GM12891 (cell line): Measurements from ENCODE around the gene TRAF3.

Experiments used
- POLR2A ChIP-seq: IDR thresholded peaks from 2 replicates; pipeline ENCODE4 v1.6.1; 2011; ENCODE audit warnings: low read depth, low read length, control low read depth
- POLR2AphosphoS5 ChIP-seq: IDR thresholded peaks from 2 replicates; pipeline ENCODE4 v1.6.1; 2011; ENCODE audit warnings: low read depth, low read length, control low read depth

DNA sequence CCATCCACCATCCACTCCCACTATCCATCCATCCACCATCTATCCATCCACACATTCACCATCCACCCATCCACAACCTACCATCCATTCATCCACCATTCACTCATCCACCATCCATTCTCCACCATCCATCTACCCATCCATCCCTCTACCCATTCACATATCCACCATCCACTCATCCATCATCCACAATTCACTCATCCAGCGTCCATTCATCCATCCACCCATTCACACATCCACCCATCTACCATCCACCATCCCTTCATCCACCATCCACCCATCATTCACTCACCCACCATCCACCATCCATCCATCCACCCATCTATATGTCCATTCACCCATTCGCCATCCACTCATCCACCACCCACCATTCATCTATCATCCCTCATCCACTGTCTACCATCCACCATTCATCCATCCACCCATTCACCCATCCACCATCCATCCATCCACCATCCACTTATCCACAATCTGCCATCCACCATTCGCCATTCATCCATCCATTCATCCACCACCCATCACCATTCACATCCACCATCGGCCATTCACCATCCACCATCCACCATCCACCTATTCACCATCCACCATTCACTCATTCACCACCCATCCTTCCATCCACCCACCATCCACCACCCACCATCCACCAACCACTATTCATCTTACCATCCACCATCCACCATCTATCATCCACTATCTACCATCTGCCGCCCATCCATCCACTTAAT lies 143.2 kb downstream of the TRAF3 start:
- TF ChIP-seq POLR2A: no peak
- no peak for TF ChIP-seq POLR2AphosphoS5
